Activated T-helper 9 cell treated with anti-CD3 and anti-CD28 coated beads, Interleukin-2, amount 50 U/mL, for 16 hours (primary cell): ENCODE results near the gene CFAP90.

Experiments used
- DNase-seq: peaks from one replicate; pipeline ENCODE4 v3.0.0-alpha.2; 2020; ENCODE audit warnings: low read depth

Gene CFAP90

GRCh38 chr5:7850395-7851239 lies at the start of gene CFAP90:
Gene CFAP90 (minus strand): TSS chr5:7851133. CDS start chr5:7851021, 112 bp downstream.
- peak; percentile 16 for DNase-seq

- peak; percentile 15 for DNase-seq
Measured at GRCh38 chr5:7897014-7897600, 46.2 kb upstream of the CFAP90 start.

- DNase-seq = no peak
Measured at GRCh38 chr5:7894860-7895259, 43.9 kb upstream of the CFAP90 start.

- no peak for DNase-seq
Measured at GRCh38 chr5:7894439-7894838, 43.5 kb upstream of the CFAP90 start.

GRCh38 chr5:7888901-7889300 lies 38.0 kb upstream of the CFAP90 start:
- DNase-seq = no peak

GRCh38 chr5:7886849-7887475 lies 36.0 kb upstream of the CFAP90 start:
- DNase-seq = no peak

GRCh38 chr5:7884491-7885267 lies 33.7 kb upstream of the CFAP90 start:
- DNase-seq = no peak

- no peak for DNase-seq
Measured at GRCh38 chr5:7882926-7883325, 32.0 kb upstream of the CFAP90 start.

- DNase-seq = no peak
Measured at GRCh38 chr5:7881816-7882215, 30.9 kb upstream of the CFAP90 start.

GRCh38 chr5:7881091-7881490 lies 30.2 kb upstream of the CFAP90 start:
- no peak for DNase-seq

GRCh38 chr5:7878381-7878873 lies 27.5 kb upstream of the CFAP90 start:
- DNase-seq = no peak

- DNase-seq = no peak
Measured at GRCh38 chr5:7877851-7878250, 26.9 kb upstream of the CFAP90 start.

- DNase-seq = no peak
Measured at GRCh38 chr5:7876867-7877266, 25.9 kb upstream of the CFAP90 start.

GRCh38 chr5:7875151-7875550 lies 24.2 kb upstream of the CFAP90 start:
- no peak for DNase-seq

GRCh38 chr5:7874639-7875038 lies 23.7 kb upstream of the CFAP90 start:
- DNase-seq = no peak

- DNase-seq = no peak
Measured at GRCh38 chr5:7873216-7873615, 22.3 kb upstream of the CFAP90 start.

GRCh38 chr5:7872517-7873130 lies 21.7 kb upstream of the CFAP90 start:
- no peak for DNase-seq

- DNase-seq = no peak
Measured at GRCh38 chr5:7871653-7872052, 20.7 kb upstream of the CFAP90 start.

- peak; percentile 18 for DNase-seq
Measured at GRCh38 chr5:7869474-7870136, 18.7 kb upstream of the CFAP90 start.

GRCh38 chr5:7868773-7869473 lies 18.0 kb upstream of the CFAP90 start, which contains the start of the genes FASTKD3 and MTRR:
Gene FASTKD3 (minus strand): TSS chr5:7869031. CDS start chr5:7868083, 948 bp downstream.
Gene MTRR (plus strand): TSS chr5:7869148. CDS start chr5:7870795, 1,647 bp downstream.
- peak; percentile 84 for DNase-seq
